Activated T-helper 1 cell treated with anti-CD3 and anti-CD28 coated beads, Interleukin-2, amount 50 U/mL, for 16 hours (primary cell): Measurements from ENCODE around the gene ASPG.

Source experiments
- DNase-seq, 2 donors: peaks; one replicate each; pipeline ENCODE4 v3.0.0-alpha.2; 2020; ENCODE audit warnings: low read depth in 1 of 2, low spot score in 1 of 2

ASPG gene

DNA sequence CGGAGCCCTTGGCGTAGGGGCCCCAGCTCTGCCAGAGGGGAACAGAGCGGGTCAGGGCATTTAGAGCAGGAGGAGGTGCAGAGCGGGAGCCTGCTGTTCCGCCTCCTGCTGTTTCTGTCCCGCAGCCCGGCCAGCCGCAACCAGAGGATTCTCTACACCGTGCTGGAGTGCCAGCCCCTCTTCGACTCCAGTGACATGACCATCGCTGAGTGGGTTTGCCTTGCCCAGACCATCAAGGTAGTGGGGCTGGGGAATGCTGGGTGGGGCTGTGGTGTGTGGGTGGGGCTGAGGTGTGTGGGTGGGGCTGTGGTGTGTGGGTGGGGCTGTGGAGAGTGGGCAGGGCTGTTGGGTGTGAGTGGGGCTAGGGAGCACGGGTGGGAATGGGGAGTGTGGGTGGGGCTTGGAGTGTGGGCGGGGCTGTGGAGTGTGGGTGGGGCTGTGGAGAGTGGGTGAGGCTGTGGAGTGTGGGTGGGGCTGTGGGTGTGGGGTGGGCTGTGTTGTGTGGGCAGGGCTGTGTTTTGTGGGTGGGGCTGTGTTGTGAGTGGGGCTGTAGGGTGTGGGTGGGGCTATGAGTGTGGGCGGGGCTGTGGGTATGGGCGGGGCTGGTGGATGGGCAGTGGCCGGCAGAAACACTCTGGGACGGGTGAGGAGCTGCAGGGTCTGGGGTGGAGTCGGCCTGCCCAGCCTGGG is 8.0 kb downstream of the ASPG start:
- DNase-seq, result no peak

DNA sequence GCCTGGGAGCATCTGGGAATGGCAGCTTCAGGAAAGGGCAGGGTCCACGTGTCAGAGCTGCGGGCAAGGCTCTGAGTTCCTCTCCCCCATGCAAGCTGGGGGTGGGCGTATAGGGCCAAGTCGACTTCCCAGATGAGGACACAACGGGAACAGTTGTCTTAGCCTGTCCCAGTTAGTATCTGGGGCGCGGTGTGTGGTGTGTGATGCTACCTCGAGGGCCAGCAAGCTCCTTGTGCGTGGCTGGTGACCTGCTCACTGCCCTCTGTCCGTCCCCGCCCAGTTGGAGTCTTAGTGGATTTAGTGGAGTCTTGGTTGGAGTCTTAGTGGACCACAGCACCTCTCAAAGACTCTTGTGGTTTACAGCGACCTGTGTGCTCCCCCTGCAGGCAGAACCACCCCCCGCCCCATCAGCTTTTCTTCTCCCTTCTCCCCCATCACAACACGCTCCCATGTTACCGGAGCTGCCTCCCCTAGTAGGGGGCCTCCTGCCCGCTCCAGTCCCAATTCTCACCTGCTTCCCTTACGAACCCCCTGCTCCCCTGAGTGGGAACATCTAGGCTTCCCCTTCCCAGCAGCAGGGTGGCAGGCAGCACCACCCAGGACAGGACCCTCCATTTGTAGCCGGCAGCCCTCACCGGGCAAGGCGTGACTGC is 8.7 kb downstream of the ASPG start:
- DNase-seq, result no peak

DNA sequence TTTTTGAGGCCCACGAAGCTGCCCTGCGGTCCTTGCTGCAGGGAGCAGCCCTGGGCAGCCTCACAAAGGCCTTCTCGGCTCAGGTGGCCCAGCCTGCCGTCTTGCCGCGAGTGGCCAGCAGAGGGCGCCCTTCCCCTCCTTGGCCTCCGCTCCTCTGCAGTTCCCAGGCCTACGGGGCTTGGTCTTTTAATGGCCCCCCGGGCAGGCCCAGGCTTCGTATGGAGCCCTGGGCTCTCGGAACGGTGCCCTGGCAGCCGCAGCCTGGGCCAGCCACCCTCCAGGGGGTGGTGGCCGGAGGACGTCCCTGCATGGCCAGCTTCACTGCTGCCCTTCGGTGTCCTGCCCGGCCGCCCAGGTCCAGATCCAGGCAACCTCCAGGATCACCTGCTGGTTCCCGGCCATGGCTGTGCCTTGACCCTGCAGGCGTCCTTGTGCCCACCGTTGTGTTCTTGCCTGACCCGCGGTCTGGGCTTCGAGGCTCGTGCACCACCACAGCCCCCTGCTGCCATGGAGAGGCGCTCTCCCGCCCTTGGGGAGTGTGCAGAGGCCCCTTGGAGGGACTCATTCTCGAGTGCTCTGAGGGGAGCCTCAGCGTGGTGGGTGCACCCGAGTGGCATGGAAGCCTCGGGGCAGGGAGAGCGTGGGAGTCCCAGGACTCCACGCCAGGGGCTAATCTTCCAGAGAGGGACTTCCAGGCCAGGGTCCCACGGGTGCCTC is 9.4 kb downstream of the ASPG start:
- DNase-seq, result peak; percentile 59 to 69

DNA sequence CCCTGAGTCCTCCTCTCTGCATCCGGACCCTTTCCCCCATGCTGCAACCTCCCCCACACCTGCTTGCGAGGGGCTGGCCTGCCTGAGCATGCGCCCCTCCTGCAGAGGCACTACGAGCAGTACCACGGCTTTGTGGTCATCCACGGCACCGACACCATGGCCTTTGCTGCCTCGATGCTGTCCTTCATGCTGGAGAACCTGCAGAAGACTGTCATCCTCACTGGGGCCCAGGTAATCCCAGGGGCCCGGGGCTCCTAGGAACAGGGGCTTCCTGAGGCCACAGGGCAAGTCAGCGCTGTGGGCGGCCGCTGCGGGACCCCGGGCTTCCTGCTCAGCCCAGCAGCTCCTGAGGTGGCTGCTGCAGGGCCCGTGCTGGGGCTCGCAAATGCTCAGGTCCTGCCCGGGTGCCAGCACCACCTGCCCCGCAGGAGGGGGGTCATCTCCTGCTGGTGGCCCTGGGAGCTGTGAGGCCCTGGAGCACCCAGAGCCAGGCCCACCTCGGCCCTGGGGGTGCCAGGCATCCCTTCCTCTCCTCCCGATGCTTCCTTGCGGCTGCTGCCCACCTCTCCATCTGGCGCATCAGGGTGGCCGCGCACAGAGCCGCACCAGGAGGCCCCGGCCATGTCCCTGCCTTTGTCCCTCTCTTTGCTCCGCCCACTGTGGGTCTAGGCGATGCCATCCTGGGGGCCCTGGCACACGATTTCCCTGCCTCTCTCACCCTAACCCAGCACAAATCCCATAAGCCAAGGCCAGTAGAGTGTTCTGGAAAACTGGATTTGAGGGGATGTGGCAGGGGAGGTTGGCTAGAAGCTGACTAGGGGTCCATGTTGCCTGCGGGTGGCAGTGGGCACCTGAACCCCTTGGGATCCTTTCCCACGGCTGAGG is 10.2 kb downstream of the ASPG start:
- no peak for DNase-seq

DNA sequence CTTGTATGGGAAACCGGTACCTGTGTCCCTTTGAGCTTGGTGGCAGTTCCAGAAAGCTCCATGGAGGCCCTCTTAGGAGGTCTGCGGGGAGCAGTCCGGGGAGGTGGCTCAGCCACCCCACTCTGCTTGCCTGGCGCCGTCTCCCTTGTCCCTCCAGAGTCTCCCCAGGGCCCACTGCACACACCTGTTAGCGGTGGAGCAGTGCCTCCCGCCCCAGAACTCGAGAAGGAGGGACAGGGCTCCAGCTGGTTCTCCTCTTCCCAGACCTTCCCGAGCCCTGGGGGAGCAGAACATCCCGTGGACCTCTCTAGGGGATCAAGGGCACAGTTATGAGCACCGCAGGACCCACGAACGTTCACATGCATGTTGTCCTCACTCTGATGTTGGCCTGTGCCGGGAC is 10.8 kb downstream of the ASPG start:
- no peak for DNase-seq

DNA sequence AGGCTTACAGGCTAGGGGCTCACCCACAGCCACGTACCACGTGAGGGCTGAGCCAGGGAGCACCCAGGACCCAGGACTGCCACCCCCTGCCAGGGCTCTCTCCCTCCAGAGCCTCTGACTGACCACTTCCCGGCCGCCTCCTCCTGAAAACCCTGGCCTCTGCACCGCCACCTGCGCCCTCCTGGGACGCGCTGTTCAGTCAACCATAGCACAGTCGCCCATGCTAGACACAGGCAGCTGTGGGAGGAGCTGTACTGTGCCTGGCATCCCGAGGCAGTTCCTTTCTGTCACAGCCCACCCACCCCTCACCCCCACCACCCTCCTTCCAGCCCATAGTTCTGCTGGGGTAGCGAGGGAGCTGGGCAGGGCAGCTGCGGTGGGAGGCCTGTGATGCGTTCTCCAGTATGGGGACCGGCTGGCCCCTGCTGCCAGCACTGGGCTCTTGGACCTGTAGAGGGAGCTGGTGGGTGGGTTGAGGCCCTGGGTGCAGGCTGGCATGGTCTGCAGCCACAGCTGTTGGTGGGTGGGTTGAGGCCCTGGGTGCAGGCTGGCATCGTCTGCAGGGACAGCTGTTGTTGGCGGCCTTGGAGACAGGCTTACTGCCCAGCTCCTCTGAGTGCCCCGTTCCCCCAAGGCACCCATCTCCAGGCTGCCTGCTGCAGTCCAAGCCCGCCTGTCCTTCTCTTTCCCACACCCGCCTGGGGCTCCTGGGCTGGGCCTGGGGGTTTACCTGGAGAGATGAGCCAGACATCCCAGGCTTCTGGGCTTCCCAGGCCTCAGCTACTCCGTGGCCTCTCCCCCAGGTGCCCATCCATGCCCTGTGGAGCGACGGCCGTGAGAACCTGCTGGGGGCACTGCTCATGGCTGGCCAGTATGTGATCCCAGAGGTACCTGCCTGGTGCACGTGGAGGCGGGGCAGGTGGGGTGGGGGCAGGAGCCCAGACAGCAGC is 11.5 kb downstream of the ASPG start:
- no peak for DNase-seq

DNA sequence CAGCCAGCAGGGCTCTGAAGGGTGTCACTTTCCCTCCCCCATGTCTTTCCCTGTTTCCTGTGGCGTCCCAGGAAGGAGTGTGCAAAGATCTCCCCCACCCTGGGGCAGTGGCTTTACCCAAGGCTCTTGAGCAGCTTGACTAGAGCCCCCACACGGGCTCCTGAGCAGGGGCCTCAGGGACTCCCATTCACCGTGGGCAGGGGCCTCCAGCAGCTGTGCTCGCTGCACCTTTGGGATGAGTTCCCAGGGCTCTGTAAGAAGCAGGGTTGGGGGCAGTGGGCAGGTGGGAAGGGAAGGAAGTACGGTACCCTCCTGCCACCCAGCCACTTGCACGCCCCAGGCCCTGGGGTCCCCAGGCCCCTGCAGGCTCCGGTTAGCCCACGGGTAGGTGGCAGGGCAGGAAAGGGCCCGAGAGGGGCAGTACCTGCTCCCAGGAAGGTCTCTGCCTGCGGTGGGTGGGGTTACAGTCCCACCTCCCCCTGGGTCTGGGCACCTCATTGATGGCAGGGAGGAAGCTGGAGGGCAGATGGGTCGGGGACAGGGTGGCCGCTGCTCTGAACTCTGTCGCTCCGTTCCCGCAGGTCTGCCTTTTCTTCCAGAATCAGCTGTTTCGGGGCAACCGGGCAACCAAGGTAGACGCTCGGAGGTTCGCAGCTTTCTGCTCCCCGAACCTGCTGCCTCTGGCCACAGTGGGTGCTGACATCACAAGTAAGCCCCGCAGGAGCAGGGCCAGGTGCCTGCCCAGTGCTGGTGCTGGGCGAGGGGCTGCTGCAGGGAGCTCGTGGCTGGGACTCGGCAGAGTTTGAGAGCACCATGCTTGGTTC is 13.0 kb downstream of the ASPG start:
- DNase-seq, result no peak

DNA sequence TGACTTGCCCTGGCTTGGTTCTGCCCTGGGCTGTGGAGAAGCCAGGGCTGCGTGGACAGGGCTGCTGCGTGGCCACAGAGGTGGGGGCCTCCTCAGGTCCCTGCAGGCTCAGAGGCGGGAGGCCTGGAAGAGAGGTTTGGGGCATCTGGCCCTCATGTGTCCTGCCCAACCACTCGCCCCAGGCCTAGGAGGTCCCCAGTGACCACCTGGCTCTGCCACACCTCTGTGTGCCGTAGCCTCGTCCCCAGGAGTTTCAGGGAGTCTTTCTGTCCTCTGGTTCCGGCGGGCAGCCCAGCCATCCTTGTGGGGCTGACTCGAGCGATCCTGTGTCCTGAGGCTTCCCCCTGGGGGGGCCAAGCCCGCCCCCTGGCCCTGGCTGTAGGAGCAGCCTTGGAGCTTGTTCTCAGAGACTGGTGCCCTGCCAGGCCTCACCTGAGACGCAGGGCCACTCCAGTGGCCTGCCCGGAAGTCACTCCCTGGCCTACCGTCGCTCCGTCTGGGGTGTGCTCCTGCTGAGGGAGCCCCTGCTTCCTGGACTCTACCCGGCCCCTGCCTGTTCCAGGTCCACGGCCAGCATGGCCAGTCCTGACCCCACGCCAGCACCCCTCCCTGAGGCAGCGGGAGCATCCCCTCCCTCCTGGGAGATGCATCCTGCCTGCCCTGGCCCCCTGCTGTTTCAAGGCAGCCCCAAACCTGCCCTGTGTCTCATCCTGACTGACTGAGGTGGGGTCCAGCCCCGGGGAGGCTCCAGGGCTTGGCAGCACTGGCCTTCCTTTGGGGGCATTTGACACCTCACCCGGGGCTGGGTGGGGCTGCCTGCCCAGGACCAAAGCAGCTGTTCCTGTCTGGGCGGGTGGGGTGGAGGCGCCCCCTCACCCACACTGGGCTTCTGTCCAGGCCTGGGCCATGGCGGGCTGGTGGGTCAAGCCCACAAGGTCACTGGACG is 13.9 kb downstream of the ASPG start:
- no peak for DNase-seq

DNA sequence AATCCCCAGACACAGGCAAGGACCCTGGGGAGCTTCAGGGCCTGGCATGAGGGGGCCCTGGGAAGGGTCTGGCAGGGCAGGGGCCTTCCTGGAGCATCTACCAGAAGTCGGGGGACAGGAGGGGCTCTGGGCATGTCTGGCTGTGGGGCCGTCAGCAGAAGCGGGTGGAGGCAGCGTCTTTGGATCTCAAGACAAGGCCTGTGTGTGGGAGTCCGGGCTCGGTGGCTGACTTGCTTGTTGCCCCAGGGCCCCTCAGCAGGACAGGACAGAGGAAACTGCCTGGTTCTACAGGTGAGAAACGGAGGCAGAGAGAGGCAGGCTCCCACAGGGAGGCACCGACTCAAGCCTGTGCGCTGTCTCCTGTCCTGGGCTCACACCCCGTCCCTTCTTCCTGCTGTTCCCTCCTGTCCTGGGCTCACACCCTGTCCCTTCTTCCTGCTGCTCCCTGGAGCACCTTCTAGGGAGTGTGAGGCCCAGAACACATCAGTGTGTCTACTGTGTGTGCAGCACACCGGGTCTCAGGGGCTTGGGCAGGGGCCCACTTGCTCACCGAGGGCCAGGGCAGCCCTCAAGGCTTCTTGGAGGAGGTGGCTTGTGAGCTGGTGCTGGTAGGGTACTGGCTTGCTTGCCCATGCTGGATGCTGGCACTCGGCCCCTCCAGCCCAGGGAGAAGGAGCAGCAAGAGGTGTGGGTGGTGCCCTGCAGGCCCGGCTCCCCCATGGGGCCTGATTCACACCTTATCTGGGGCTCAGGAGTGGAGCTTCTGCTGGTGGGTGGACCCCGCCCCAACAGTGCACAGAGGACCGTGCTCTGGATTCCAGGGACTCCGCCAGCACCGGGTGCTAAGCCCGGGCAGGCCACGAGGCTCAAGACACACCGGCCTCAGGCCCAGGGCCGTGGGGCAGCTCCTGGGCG is 14.9 kb downstream of the ASPG start:
- no peak for DNase-seq

DNA sequence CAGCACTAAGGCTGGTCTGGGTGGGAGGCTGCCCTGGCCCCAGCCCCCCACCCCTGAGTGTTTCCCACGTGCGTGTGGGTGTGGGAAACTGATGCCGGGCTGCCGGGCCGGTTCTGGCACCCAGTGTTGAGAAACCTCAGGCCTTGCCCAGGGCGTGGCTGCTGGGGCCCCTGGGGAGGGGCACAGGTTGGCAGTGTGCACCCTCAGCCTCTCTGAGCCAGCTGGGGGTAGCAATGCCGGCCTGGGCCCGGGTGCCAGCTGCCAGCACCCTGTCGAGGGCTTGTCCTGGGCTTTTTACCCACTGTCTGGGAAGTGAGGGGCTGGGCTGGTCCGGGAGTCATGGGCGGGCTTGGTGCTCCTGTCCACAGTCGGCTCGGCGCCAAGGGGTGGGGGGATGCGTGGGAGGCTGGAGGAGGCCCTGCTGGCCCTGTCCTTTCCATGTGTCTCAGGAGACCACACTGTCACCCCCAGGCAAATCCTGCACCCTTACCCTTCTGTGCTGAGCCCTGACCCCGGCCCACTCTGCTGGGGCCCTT is 15.7 kb downstream of the ASPG start:
- DNase-seq, result no peak

DNA sequence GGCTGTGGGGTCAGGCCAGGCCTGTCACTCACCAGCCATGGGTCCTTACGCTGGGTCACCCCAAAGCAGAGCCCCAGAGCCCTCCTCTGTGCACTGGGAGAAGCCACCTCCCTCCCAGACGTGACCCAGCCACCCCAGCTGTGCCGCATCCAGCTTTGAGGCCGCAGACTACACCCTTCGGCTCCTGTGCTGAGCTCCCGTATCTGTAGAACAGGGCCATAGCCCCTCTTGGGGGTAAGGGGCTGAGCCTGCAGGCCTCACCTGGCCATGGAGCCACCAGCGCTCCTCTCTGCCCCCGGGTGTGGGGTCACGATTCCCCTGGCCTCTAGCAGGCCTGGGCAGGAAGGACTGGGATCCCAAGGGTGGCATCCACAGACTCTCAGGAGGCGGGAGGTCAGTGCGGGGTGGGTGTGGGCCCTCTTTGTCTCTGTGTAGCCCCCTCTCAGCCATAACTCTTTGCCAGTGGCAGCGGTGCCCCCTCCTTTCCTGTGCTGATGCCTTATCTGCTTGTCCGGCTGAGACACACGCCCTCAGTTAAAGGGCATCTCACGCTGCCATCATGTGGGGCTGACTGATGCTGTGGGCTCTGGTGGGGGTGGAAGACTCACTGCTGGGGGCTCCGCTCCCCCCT is 16.3 kb downstream of the ASPG start:
- no peak for DNase-seq

DNA sequence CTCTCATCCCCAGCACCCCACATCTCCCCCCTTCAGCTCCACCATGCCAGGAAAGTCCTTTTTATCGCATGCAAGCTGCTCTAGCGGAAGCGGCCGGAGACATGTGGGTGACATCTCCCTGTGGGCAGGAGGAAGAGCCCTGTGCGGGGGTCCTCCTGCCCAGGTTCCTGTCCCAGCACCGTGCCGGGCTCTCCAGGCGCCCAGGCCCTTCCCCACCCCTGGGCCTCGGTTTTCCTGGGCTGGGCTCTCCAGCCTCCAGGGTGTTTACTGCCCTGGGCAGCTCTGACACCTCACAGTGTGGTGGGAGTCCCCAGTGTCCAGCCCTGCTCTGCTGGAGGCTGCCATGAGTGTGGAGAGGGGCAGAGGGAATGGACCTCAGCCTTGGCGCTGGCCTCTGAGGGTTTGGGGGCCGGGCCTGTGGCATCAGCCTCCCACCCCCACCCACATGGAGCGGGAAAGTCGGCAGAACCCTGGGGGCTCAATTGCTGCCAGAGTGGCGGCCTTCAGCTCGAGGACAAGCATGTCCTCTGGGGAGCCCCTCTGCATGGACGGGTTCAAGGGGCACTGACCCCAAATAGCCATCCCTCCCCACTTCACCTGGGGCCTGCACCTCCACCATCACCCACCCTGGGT is 16.9 kb downstream of the ASPG start:
- no peak for DNase-seq

DNA sequence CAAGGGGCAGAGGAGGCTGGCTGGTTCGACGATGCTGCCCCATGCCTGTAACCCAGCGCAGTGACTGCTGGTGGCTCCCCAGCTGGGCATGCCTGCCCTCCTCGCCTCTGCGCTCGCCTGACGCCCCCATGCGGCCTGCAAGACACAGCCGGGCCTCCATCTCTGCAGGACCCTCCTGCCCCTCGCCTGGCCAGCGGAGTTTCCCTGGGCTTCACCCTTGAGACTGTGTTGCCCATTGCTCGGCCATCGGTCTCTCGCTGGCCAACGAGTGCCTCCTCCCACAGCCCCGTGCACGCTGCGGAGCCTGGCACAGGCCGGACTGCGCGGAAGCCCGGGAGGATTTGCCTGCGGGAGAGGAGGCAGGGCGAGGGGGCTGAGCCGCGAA is 17.6 kb downstream of the ASPG start:
- no peak for DNase-seq

DNA sequence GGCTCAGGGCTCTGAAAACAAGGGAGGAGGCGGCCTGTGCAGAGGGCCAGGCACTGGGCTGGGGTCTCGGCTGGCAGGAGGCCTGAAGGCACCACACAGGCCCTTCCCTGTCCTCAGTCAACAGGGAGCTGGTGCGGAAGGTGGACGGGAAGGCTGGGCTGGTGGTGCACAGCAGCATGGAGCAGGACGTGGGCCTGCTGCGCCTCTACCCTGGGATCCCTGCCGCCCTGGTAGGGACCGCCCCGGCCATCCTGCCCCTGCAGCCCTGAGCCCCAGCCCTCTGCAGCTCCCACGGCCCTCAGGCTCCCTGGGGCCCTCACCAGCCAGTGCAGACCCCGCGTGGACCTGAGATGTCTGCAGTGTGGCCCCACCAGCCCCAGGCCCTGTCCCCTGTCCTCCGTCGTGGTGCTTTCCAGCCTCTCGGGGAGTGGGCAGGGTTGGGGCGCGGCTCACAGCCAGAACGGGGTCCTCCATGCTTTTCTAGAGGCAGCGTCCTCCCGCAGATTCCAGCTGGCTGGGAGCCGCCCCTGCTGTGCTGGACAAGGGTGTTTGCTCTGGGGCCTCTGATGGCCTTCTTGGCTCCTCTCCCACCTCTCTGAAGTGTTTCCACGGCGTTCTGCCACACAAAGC is 18.1 kb downstream of the ASPG start:
- no peak for DNase-seq

DNA sequence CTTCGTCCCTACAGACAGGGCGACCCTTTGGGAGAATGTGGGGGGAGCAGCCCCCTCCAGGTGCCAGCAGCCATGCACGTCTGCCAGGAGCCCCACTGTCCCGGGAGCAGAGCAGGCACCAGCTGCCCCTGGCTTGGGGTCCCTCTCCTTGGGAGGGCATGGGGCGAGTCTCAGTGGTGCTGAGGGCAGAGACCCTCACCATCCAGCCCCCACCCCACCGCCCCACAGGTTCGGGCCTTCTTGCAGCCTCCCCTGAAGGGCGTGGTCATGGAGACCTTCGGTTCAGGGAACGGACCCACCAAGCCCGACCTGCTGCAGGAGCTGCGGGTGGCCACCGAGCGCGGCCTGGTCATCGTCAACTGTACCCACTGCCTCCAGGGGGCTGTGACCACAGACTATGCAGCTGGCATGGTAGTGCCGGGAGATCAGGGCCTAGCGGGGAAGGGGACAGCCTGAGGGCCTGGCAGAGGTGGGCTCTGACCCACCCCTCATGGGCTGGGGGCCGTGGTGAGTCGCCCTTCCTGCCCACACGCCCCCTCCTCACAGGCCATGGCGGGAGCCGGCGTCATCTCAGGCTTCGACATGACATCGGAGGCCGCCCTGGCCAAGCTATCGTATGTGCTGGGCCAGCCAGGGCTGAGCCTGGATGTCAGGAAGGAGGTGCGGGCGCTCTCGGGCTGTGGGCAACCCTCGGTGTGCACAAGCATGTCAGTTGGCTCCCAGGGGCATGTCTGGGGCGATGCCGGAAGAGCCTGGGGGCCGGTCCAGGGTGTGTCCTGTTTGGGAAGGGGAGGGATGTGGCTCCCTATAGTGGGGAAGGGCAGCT is 18.8 kb downstream of the ASPG start:
- DNase-seq, result no peak
